RPMI7951 (cell line): ENCODE data around the gene TTLL8. TPM values are rescaled to one million over a fixed set of nuclear protein-coding genes. Genes with fewer than 3 reads are reported as not detected.
A peak's percentile ranks its signal among the peaks of the same experiment; 100 is the strongest.

ENCODE experiments used
- DNase-seq: peaks from one replicate; pipeline ENCODE4 v3.0.0-alpha.2; 2012; ENCODE audit warnings: low read depth
- total RNA-seq: library from RNA; depleted of rRNA; stranded (reverse); fragments of >200 nt; shearing (Covaris generic); gene quantifications from 2 replicates; pipeline ENCODE4 v1.2.3, GENCODE V29; 2014

Gene TTLL8
- total RNA-seq, 1 experiment from 2014 or later, result not detected

DNA sequence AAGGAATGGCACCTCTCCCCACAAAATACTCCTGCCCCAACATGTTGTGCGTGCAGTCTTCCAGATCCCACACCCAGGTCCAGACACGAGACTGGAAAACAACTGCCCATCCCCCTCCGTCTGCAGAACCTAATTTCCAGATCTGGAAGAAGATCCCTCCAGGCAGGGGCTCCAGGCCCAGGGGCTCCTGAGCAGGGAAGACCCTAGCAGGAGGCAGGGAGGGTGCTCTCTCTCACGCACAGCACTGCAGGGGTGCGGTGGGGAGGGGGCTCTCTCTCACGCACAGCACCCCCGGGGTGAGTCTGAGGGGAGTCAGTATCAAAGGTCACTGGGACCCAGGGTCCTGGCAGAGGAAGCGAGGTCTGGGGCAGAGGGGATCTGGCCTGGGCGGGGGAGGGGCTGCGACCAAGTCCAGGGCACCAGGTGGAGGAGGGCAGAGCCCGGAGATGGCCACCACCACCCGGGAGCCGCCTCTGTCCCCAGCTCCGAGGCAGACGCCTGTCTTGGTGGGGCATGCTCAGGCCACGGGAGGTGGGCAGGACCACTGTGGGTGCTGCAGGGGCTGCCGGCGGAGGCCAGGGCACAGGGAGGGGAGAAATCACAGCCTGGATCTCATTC, 25.5 kb upstream of the TTLL8 start:
- no peak for DNase-seq

DNA sequence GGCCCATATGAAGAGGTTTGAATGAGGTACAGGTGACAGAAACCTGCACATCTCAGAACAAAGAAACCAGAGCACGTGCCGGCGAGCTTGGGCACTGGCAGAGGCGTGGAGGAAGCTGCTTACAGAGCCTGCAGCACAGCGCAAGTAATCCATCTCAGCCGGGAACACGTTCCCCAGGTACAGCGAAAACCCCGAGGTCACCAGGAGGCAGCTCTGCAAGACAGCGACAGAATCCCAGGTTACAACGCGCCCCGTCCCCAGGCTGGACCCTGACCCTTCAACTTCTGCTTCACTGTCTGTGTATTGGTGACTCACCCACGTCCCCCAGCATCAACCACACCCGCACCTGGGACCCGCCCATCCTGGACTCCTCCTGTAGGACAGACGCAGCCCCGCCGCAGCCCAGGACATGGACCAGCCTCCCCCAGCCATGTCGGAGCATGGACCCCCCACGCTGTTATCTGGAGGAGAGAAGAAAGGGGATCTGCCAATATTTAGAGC, 24.9 kb upstream of the TTLL8 start:
- DNase-seq, result no peak

DNA sequence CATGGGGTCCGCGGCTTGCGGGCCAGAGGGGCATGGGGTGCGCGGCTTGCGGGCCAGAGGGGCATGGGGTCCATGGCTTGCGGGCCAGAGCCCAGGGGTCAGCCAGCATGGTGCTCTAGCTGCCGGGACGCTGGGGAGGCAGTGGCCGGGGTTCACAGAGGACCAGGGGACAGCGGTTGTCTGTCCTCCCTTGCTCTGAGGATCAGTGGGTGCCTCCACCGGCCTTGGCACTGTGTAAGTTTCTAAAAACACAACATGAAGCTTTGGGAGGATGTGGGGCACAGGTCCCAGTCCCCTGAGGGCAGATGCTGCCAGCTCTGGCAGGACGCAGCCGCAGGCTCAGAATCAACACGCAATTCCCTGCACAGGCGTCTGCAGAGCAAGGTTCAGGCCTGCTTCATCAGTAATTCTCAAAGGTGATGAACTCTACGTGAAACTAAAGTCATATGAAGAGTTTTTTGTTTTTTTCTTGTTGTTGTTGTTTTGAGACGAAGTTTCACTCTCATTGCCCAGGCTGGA, 24.2 kb upstream of the TTLL8 start:
- DNase-seq, result no peak

DNA sequence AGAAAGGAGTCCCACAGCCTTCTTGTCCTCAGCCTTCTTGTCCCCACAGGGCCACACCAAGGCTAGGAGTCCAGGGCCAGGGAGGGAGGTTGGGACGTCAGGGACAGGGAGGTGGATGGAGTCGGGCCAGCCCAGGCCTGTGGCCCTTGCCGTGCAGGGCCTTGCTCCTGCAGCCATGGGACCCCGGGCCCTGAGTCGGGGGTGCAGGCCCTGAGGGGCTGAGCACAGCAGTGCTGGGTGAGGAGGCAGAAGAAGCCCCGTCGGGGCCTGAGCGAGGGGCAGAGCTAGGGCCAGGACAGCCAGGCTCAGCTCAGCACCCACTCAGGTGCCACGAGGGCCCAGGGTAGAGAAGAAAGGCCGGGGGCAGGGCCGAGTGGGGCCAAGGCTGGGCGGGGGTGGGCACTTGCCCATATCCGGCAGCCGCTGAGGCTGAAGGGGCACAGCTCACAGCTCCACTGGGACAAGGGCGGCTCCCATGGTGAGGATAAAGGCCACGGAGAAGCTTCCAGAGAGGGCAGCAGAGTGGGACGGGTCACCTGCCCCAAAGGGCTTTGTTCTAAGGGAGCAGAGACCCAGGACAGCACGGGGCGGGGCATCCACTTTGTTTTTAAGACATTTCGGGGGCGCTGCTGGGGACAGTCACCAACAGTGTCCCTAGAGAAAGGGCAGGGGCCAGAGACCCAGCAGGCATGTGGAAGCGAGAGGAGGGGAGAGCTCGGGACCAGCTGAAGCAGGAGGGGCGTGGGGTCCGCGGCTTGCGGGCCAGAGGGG, 23.5 kb upstream of the TTLL8 start:
- no peak for DNase-seq

DNA sequence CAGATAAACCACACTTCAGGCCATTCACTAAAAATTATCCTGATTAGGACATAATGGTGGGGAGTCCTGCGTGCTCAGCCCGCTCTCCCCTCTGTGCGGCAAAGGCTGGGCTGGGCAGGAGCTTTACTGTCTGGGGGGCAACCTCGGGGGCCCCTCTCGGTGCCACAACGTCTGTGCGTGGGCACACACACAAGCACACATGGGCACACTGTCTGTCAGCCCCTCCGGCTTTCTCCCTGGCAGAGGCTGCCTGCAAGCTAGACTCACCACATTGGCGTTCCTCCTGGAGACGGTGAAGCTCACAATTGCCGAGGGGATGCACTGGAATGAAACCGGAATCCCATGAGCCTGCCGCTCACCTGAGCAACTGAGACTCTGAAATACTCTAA, 22.0 kb upstream of the TTLL8 start:
- DNase-seq, result no peak

DNA sequence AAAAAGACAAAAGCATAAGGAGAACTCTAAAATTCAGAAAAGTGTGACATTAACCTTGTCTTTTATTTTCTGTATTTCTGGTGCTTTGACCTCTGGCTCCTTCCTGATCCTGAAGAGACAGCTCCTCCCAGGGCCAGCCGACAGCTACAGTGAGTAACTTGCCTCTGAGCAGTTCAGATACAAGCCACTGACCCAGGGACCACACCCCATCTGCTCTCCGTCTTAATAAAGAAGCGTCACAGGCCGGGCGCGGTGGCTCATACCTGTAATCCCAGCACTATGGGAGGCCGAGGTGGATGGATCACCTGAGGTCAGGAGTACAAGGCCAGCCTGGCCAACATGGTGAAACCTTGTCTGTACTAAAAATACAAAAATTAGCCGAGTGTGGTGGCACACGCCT, 20.7 kb upstream of the TTLL8 start:
- no peak for DNase-seq

DNA sequence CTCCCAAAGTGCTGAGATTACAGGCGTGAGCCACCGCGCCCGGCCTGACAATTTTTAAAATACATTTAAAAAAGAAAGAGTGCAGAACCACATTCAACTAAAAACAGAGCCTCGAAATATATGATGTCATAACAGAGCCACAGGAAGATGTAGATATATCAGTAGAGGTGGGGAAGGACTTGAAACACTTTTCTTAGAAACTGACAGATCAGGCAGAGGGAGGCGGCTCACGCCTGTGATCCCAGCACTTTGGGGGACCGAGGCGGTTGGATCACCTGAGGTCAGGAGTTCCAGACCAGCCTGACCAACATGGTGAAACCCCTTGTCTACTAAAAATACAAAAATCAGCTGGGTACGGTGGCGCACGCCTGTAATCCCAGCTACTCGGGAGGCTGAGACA, 20.1 kb upstream of the TTLL8 start:
- no peak for DNase-seq

DNA sequence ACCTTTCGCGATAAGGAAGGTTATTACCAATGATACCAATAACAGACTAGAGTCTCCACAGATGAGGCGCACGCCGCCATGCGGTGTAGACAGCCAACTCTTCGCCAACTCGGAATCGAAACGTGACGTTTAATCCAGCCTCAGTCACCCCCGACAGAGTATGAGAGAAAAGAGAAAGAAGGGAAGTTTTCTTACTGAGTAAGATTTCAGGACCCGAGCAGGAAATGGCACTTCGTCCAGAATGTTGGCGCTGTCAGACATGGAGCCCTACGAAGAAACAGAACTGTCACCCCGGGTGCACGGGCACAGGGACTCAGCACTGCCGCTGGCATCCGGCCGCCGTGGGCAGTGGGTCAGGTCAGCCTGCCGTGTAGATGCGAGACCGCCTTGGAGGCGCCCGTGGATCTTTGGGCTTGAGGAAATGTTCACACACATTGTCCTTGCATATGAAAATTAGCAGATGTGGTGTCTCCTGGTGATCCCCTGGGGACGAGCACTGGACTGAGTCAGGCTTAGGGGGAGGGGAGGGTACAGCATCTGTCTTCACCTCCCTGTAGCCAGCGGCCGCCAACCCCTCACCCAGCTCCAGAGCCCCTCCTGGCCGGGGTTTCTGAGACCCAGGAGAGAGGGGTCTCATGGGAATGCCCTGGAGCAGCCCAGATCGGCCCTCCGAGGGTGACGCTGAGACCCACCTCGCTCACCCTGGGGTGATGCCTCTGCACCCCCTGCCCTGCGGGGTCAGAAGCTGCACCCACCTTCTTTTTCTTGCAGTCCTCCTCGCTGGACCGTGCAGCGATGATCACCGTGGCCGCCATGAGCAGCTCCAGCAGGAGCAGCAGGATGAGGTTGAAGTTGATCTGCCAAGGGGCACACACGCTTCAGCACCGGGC, 18.8 kb upstream of the TTLL8 start:
- no peak for DNase-seq

DNA sequence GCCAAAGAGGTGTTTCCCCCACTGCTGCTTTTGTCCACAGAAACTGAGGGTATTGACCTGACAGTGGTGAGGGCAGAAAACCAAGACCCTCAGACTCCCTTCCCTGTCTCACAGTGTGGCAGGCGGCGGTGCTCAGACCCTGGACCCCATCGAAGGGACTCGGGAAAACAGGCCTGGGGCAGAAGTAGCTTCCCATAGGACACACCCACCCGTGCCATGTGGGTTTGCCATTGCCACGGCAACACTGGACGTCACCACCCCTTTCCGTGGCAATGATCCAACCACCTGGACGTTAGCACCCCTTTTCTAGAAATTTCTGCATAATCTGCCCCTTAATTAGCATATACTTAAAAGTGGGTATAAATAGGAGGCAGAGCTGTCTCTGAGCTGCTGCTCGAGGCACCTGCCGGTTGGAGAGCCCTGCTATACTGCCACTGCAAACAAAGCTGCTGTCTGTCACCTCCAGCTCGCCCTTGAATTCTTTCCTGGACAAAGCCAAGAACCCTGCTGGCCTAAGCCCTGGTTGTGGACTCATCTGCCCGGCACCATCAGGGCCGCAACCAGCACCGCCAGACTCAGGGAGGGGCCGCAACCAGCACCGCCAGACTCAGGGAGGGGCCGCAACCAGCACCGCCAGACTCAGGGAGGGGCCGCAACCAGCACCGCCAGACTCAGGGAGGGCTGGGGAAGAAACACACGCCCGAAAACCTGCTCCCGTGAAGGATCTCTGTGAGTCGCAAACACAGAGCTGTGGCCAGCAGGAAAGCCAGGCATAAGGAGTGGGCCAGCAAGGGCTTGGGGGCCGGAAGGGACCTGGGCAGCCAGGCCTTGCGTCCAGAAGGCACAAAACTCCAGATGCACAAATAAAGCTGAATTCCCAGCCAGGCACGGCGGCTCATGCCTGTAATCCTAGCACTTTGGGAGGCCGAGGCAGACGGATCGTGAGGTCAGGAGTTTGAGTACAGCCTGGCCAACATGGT, 16.7 kb upstream of the TTLL8 start:
- no peak for DNase-seq

DNA sequence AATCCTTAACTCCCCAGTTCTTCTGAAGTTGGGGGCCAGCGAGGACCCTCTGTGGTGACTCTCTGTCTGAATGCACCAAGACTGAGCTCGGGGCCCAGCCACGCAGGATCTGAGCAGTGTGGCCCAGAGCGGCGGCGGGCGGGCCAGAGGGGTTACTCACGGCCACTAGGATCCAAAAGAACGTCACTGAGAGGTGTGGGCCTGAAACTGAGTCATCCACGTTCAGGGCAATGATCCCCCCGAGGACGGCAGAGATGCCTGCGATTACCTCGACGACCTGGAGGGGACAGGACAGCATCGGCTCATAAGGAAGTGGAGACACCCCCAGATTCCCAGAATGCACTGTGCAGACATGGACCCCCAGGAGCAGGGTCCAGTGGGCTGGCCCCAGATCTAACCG, 16.0 kb upstream of the TTLL8 start:
- DNase-seq, result no peak

DNA sequence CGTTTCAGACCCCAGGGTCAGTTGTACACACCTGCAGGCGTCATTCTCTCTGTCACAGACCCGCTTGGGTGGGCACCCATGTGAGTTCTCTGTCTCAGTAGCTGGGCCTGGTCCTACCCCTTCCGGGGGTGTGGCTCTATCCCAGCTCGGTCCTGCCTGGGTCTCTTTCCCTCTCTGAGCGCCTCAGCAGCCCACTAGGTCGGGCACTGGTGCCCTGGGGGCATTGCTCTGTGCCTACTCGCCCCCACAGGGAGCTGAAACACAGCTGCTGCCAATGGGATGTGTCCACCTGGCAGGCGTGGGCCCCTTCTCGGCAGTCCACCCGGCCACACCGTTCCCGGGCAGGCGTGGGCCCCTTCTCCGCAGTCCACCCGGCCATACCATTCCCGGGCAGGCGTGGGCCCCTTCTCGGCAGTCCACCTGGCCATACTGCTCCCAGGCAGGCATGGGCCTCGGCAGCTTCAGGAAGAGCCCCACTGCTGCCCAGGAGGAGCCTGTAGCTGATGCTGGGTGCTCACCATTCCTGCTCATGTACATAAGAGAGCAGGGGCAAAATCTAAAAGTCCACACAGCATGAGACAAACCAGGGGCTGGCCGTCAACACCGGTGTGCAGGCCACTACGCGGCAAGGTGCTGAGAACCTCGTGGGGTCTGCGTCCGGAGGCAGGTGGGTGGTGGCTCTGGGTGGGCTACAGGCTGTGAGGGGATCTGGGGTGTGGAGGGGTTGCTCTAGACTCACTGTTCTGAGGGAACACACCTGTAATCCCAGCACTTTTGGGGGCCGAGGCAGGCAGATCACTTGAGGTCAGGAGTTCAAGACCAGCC, 14.8 kb upstream of the TTLL8 start:
- no peak for DNase-seq

DNA sequence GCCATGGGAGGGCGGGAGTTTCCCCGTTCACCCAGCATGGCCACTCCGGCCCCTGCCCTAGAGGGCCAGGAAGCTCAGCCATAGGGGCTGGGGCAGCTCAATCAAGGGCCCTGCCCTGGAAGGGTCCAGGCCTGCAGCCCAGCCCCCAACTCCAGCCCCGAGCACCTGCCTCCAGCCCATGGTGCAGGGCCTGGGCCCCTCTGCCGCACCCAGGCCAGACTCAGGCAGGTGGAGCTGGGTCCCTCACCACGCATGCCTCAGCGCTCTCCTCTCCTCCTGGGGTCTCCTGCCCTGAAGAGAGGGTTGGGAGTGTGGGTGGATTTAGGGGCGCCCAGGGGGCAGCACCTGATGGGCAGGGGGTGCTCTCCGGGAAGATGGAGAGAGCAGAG, 14.1 kb upstream of the TTLL8 start:
- no peak for DNase-seq

DNA sequence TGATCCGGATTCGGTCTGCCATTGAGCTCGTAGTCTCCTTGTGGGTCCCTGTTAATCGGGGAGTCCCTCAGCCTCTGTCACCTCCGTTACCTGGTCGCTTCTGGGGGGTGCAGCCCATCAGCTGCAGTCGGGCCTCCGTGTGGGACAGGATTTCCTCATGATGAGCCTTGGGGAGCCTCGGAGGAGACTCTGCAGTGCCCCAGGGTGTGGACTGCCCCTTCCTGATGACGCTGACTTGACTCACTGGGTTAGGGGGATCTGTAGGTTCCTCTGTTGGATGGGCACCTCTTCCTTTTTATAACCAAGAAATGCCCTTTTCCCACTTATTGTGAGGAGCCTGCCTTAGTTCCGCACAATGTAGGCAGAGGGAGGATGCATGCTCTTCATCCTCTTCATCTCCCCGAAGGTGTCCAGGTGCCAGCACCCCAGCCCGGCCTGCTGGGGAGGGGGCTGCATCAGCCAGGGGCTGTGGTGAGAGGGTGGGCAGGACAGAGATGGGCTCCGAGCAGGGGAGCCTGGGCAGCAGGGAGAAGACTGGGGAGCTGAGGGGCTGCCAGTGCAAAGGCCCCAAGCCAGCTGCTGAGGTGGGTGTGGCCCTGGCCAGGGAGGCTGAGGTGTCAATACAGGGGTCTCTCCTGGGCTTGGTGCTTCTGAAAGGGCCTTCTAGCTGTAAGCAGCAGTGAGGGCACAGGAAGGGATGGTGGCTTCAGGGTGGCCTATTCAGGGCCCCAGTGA, 13.5 kb upstream of the TTLL8 start:
- peak; percentile 22 for DNase-seq

DNA sequence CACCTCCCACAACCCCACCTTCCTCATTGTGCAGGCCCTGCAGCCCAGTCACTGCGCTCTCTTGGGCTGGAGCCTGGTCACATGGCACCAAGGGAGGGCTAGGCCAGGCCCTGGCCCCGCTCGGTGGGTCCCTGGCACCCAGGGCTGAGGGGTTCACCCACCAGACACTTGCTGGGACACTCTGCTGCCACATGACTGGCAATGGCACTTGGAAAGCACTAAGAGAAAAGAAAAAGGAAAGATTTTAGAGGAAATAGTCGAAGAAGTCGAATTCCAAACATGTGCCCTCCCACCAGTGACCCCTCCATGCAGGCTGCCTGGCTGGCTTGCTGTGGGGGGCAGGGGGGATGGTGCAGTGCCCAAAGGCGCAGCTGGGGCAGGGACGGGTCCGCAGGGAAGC, 12.3 kb upstream of the TTLL8 start:
- no peak for DNase-seq

DNA sequence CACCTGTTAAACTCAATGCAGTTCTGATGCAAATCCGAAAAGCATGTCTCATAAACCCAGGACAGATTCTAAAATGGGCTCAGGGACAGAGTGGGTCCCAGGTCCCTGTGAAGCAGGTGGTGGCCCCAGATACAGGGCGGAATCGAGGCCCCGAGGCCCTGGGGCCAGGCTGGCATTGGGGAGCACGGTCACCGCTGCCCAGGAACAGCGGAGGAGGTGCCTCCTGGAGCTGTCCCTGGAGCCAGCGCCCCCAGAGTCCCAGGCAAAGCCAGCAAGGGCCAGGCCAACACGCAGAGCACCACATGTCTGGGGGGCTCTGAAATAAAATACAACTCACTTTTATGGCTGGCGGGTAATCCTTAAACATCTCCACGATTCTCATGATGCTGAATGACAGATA, 10.0 kb upstream of the TTLL8 start:
- DNase-seq, result no peak

DNA sequence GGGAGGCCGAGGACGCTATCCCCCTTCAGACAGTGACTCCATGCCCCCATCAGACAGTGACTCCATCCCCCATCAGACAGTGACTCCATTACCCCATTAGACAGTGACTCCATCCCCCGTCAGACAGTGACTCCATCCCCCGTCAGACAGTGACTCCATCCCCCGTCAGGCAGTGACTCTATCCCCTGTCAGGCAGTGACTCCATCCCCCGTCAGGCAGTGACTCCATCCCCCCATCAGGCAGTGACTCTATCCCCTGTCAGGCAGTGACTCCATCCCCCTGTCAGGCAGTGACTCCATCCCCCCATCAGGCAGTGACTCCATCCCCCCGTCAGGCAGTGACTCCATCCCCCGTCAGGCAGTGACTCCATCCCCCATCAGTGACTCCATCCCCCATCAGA, 9.1 kb upstream of the TTLL8 start:
- DNase-seq, result no peak

DNA sequence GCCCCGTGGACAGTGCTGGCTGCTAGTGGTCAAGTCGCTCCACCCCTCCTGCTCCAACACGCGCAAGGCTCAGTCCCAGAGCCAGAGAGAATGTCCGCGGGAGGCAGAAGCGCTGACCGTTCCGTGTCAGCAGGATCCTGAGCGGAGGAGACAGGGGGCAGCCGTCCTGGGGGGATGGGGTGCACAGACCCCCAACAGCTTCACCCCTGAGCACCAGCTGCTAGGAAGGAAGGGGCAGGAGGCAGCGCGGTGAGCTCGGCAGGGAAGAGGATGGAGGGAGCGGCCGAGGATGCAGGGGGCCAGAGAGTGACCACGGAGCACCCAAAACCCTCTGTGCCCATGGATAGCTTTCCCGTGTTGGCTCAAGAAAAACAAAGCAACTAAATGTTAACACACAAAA, 6.4 kb upstream of the TTLL8 start:
- DNase-seq, result no peak

DNA sequence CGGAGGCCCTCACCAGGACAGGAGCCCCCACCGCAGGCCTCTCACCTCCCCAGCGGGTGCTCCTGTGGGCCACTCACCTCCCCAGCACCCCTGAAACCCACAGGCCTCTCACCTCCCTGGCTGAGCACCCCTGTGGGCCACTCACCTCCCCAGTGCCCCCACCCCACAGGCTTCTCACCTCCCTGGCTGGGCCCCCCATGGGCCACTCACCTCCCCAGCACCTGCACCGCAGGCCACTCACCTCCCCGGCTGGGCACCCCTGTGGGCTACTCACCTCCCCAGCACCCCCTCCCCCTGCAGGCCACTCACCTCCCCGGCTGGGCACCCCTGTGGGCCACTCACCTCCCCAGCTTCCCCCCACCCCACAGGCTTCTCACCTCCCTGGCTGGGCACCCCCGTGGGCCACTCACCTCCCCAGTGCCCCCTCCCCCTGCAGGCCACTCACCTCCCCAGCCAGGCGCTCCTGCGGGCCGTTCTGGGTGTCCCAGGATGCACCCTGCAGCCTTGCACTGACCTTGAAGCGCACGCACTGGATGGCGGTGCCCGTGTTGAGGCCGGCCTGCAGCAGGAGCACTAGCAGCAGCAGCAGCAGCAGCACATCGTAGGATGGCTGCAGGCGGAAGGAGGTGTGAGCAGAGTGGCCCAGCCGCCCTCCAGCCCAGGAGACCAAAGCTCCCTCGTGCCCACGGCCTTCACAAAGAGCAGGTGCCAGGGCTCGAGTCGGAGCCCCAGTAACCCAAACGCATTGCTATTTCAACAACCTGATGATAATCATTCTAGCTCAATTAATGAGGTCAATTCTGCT, 5.7 kb upstream of the TTLL8 start:
- DNase-seq, result no peak
